Peyer's patch (tissue), 4 donors: ENCODE data around the gene HAS3.

Source experiments
- CTCF ChIP-seq, 6 experiments: fragments of 450-650 bp in 4 of 6; fragments of 200-600 bp in 2 of 6; sonication (generic) in 1 of 6; IDR thresholded peaks; one replicate each; pipeline ENCODE4 v1.5.1; 2017 to 2019; ENCODE audit warnings: antibody characterized with exemption in 6 of 6, mild to moderate bottlenecking in 3 of 6, moderate library complexity in 1 of 6
- POLR2A ChIP-seq, 2 donors: fragments of 450-650 bp; IDR thresholded peaks; one replicate each; pipeline ENCODE4 v1.5.1; 2017; ENCODE audit warnings: antibody characterized with exemption in 2 of 2, mild to moderate bottlenecking in 2 of 2, moderate library complexity in 2 of 2

- no peak for TF ChIP-seq CTCF (IDR thresholded peaks at IDR 0.05)
- TF ChIP-seq POLR2A (IDR thresholded peaks at IDR 0.05) = peak; percentile 55 to 92
Observed at GRCh38 chr16:69132424-69133252, 27.2 kb downstream of the HAS3 start, which contains the start of the genes CHTF8 and UTP4.
